H1 (cell line): Measurements from ENCODE around the gene DTNB. TPM values are rescaled to one million over a fixed set of nuclear protein-coding genes. Genes with fewer than 3 reads are reported as not detected.
"Not testable (repeated sequence)": the region's sequence is repeated elsewhere in the genome, so short reads cannot be mapped to it uniquely, and the experiment has no call there.

Experiments
- CTCF ChIA-PET: fragments of 300-600 bp; sonication (Branson Sonifier 250); formaldehyde crosslinking; loops from one replicate; lab custom pipeline; 2021; ENCODE audit not compliant: partially characterized antibody; lab: Charles Lee
- POLR2A ChIA-PET: fragments of 300-600 bp; sonication (Branson Sonifier 250); formaldehyde crosslinking; loops from one replicate; lab custom pipeline; 2021; ENCODE audit warnings: inconsistent platforms; ENCODE audit not compliant: partially characterized antibody; lab: Charles Lee
- DNase-seq, 2 experiments: peaks; one replicate each; pipeline versions ENCODE4 v3.0.0 to v3.0.0-alpha.2; 2010 to 2022; ENCODE audit warnings: low spot score in 2 of 2, low read depth in 1 of 2, mixed read lengths in 1 of 2
- FAIRE-seq: peaks from 2 replicates; lab custom pipeline; 2011; peaks lifted over from hg19 to GRCh38; lab: Jason Lieb, UNC
- H2AFZ ChIP-seq: 2 replicates; pipeline ENCODE4 v1.8.1; 2012; ENCODE audit warnings: low read length, inconsistent platforms
- H2AK5ac ChIP-seq: 2 replicates; pipeline ENCODE4 v1.6.1; 2013; ENCODE audit warnings: low read depth, low read length
- H2BK120ac ChIP-seq: replicated peaks from 2 replicates; pipeline ENCODE3; 2013; ENCODE audit warnings: low read depth, low read length, inconsistent platforms
- H2BK12ac ChIP-seq: 2 replicates; pipeline ENCODE4 v1.6.1; 2013; ENCODE audit warnings: low read depth, low read length
- H2BK15ac ChIP-seq: 2 replicates; pipeline ENCODE4 v1.6.1; 2013; ENCODE audit warnings: low read length
- H2BK20ac ChIP-seq: 2 replicates; pipeline ENCODE4 v1.6.1; 2013; ENCODE audit warnings: low read length
- H2BK5ac ChIP-seq: 2 replicates; pipeline ENCODE4 v1.6.1; 2013; ENCODE audit warnings: low read depth, low read length
- H3K14ac ChIP-seq: 2 replicates; pipeline ENCODE4 v1.6.1; 2013; ENCODE audit warnings: inconsistent platforms; ENCODE audit not compliant: insufficient read length
- H3K18ac ChIP-seq: 2 replicates; pipeline ENCODE4 v1.6.1; 2013; ENCODE audit warnings: low read length; ENCODE audit errors: extremely low read depth
- H3K23ac ChIP-seq: 2 replicates; pipeline ENCODE4 v1.6.1; 2013; ENCODE audit warnings: inconsistent platforms; ENCODE audit not compliant: insufficient read length
- H3K23me2 ChIP-seq: 2 replicates; pipeline ENCODE4 v1.6.1; 2013; ENCODE audit warnings: low read depth, low read length
- H3K27ac ChIP-seq: 2 replicates; pipeline ENCODE4 v1.6.1; 2011; ENCODE audit warnings: low read depth, low read length, inconsistent platforms
- H3K27me3 ChIP-seq, 4 experiments: replicated peaks in 1 of 4; 1 replicate in 1 of 4; 2 replicates in 3 of 4; pipeline versions ENCODE4 v1.6.1 to v1.8.1; 2011 to 2013; ENCODE audit warnings: low read length in 3 of 4, mild to moderate bottlenecking in 3 of 4, inconsistent platforms in 2 of 4, mixed read lengths in 2 of 4, moderate library complexity in 1 of 4; ENCODE audit not compliant: control insufficient read depth in 3 of 4, insufficient read depth in 3 of 4; ENCODE audit errors: extremely low read depth in 1 of 4
- H3K36me3 ChIP-seq, 4 experiments: 2 replicates each; pipeline versions ENCODE4 v1.6.1 to v1.8.1; 2011 to 2013; ENCODE audit warnings: mild to moderate bottlenecking in 4 of 4, low read length in 3 of 4, moderate library complexity in 2 of 4, control low read depth in 1 of 4, inconsistent platforms in 1 of 4; ENCODE audit not compliant: insufficient read depth in 4 of 4, control insufficient read depth in 2 of 4
- H3K4ac ChIP-seq: replicated peaks from 2 replicates; pipeline ENCODE3; 2013; ENCODE audit warnings: low read length, low read depth, mixed read lengths, inconsistent platforms; ENCODE audit not compliant: insufficient read length
- H3K4me1 ChIP-seq, 4 experiments: replicated peaks in 1 of 4; 1 replicate in 1 of 4; 2 replicates in 3 of 4; pipeline versions ENCODE4 v1.6.1 to v1.8.1; 2011 to 2013; ENCODE audit warnings: low read length in 3 of 4, inconsistent platforms in 2 of 4, mixed read lengths in 1 of 4; ENCODE audit not compliant: insufficient read depth in 4 of 4, control insufficient read depth in 3 of 4
- H3K4me2 ChIP-seq, 2 experiments: 2 replicates each; pipeline versions ENCODE4 v1.6.1 to v1.8.1; 2011 to 2013; ENCODE audit warnings: low read depth in 2 of 2, low read length in 2 of 2, control low read depth in 1 of 2, inconsistent platforms in 1 of 2, mild to moderate bottlenecking in 1 of 2; ENCODE audit not compliant: insufficient read depth in 1 of 2
- H3K4me3 ChIP-seq, 4 experiments: fragments of 200-600, 300-600 bp in 1 of 4; sonication (generic), shearing (Covaris generic), sonication (Bioruptor Twin) in 1 of 4; 2 replicates each; pipeline versions ENCODE4 v1.5.1 to v1.8.1; 2011 to 2016; ENCODE audit warnings: low read length in 4 of 4, low read depth in 3 of 4, control low read depth in 2 of 4, inconsistent platforms in 2 of 4, mild to moderate bottlenecking in 2 of 4, mixed read lengths in 1 of 4, moderate library complexity in 1 of 4; ENCODE audit not compliant: insufficient read depth in 2 of 4; ENCODE audit errors: extremely low read depth in 1 of 4
- H3K56ac ChIP-seq: replicated peaks from 2 replicates; pipeline ENCODE3; 2013; ENCODE audit warnings: low read depth, mild to moderate bottlenecking, mixed read lengths, low read length, inconsistent platforms; ENCODE audit not compliant: insufficient read length
- H3K79me1 ChIP-seq: 2 replicates; pipeline ENCODE4 v1.6.1; 2013; ENCODE audit warnings: low read depth, low read length, control low read depth
- H3K79me2 ChIP-seq, 2 experiments: 2 replicates each; pipeline versions ENCODE4 v1.6.1 to v1.8.1; 2012 to 2013; ENCODE audit warnings: low read length in 2 of 2, mild to moderate bottlenecking in 2 of 2, inconsistent platforms in 1 of 2; ENCODE audit not compliant: insufficient read depth in 2 of 2, control insufficient read depth in 1 of 2
- H3K9ac ChIP-seq, 4 experiments: replicated peaks in 1 of 4; 1 replicate in 1 of 4; 2 replicates in 3 of 4; pipeline versions ENCODE4 v1.6.1 to v1.8.1; 2011 to 2013; ENCODE audit warnings: low read depth in 3 of 4, low read length in 3 of 4, control low read depth in 2 of 4, mild to moderate bottlenecking in 2 of 4, moderate library complexity in 2 of 4, inconsistent platforms in 1 of 4; ENCODE audit errors: extremely low read depth in 1 of 4
- H3K9me3 ChIP-seq, 2 experiments: 2 replicates each; pipeline versions ENCODE4 v1.6.1 to v1.8.1; 2012 to 2013; ENCODE audit warnings: mild to moderate bottlenecking in 2 of 2, moderate library complexity in 2 of 2, control low read depth in 1 of 2, inconsistent platforms in 1 of 2, low read depth in 1 of 2, low read length in 1 of 2, mixed read lengths in 1 of 2; ENCODE audit not compliant: insufficient read depth in 2 of 2
- H4K20me1 ChIP-seq, 2 experiments: replicated peaks in 1 of 2; 2 replicates each; pipeline versions ENCODE3 to v1.8.1; 2011 to 2013; ENCODE audit warnings: inconsistent platforms in 2 of 2, low read length in 2 of 2, mild to moderate bottlenecking in 1 of 2; ENCODE audit not compliant: insufficient read depth in 2 of 2, control insufficient read depth in 1 of 2
- H4K5ac ChIP-seq: 2 replicates; pipeline ENCODE4 v1.6.1; 2013; ENCODE audit warnings: low read length, low read depth, mixed read lengths, inconsistent platforms; ENCODE audit not compliant: insufficient read length
- H4K8ac ChIP-seq: 2 replicates; pipeline ENCODE4 v1.8.0; 2013; ENCODE audit warnings: mild to moderate bottlenecking, moderate library complexity, low read length, inconsistent platforms; ENCODE audit not compliant: insufficient read depth; ENCODE audit errors: extremely low read depth
- H4K91ac ChIP-seq: replicated peaks from 2 replicates; pipeline ENCODE3; 2013; ENCODE audit warnings: low read length, mixed read lengths, inconsistent platforms; ENCODE audit not compliant: insufficient read length
- SP1 ChIP-seq: IDR thresholded peaks from 2 replicates; pipeline ENCODE4 v1.6.1; 2011; ENCODE audit warnings: low read depth, low read length
- WGBS, 2 experiments: shearing (Covaris generic) in 1 of 2; methylation state at CpG; one replicate each; pipeline versions ENCODE4 v1.1.6 to v1.1.7; 2013 to 2015; ENCODE audit warnings: low lambda C conversion rate in 2 of 2, mixed read lengths in 2 of 2, inconsistent platforms in 1 of 2, low coverage in 1 of 2, missing lambda C conversion rate in 1 of 2; ENCODE audit not compliant: insufficient replicate concordance in 2 of 2, insufficient coverage in 1 of 2, insufficient read length in 1 of 2; ENCODE audit errors: extremely low coverage in 1 of 2, missing lambda C conversion rate in 1 of 2; 5-methylcytosine and 5-hydroxymethylcytosine counted together
- polyA plus RNA-seq, 7 experiments: library from polyadenylated mRNA; depleted of rRNA in 3 of 7; stranded (reverse) in 5 of 7; unstranded in 2 of 7; fragments of >200 nt in 5 of 7; fragments of 200-250 nt in 2 of 7; gene quantifications; 1 replicate in 5 of 7; 2 replicates in 1 of 7; 4 replicates in 1 of 7; pipeline versions ENCODE4 v1.2.1 to v1.2.3, GENCODE V29; 2011 to 2013; ENCODE audit warnings: missing spikeins in 2 of 7, mixed read lengths in 2 of 7
- total RNA-seq: library from RNA; stranded (reverse); fragmentation: NEBNext Ultra II Directional; extraction: Animal tissue kit (Norgen Biotek cat#: 25700); gene quantifications from 2 replicates; pipeline ENCODE4 v1.2.1, GENCODE V29; 2021

Gene DTNB
- total and polyA plus RNA-seq, 2 of the 8 experiments (the other 6 are each of a cell fraction or from before 2014, with no cell fraction given) = 39.6 to 49.5 TPM

DNA sequence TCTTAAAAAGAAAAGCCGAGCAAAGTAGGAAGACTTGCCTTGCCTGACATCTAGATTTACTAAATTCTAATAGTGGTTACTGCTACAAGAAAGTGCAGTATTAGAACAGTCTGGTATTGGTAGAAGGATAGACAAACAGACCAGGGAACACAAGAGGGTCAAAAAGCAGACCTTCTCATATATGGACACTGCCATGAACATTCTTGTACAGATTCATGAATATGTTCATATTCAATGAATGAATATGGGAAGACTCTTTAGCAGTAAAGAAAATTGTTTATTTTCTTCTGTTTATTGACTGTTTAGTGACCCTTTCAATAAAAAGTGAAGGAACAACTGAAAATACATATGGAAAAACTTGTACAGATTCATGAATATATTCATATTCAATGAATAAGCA lies 37.6 kb downstream of the DTNB start:
- H3K4ac ChIP-seq = no peak overlapping the region
- H3K27ac ChIP-seq = no peak overlapping the region
- WGBS, 2 experiments = 91% methylated on average over 1 of the region's 1 CpG; no CpG with 5 or more reads in 1 of the 2 experiments
- peaks cover 0 to 2% of the 10 kb centered on the region in 2 experiments; a peak in 2 of 4 replicates for H3K79me2 ChIP-seq
- H2AK5ac ChIP-seq = no peak overlapping the region
- TF ChIP-seq SP1 = no peak
- H3K18ac ChIP-seq = no peak overlapping the region
- H3K4me1 ChIP-seq = no peaks in the 10 kb centered on the region
- DNase-seq (no peak), FAIRE-seq (no peak)
- H2AFZ ChIP-seq = no peak overlapping the region
- POLR2A ChIA-PET = no interaction called here
- H3K14ac ChIP-seq = no peak overlapping the region
- H4K8ac ChIP-seq = no peak overlapping the region
- H4K91ac ChIP-seq = no peak overlapping the region
- no peak overlapping the region for H3K56ac ChIP-seq
- no peak overlapping the region for H2BK5ac ChIP-seq
- H4K20me1 ChIP-seq = no peaks in the 10 kb centered on the region
- CTCF ChIA-PET = no interaction called here
- H3K4me3 ChIP-seq = no peak overlapping the region
- H2BK20ac ChIP-seq = no peak overlapping the region
- no peaks in the 10 kb centered on the region for H3K27me3 ChIP-seq
- peaks cover 0 to 10% (median 2%) of the 10 kb centered on the region in 4 experiments; a peak in 3 of 8 replicates for H3K36me3 ChIP-seq
- peaks cover 0 to 6% of the 10 kb centered on the region in 2 experiments; a peak in 1 of 4 replicates for H3K9me3 ChIP-seq
- H4K5ac ChIP-seq = no peak overlapping the region
- no peak overlapping the region for H3K4me2 ChIP-seq
- no peaks in the 10 kb centered on the region for H3K23me2 ChIP-seq
- no peaks in the 10 kb centered on the region; the same call in 1 of the 2 replicates for H3K79me1 ChIP-seq
- no peak overlapping the region for H2BK15ac ChIP-seq
- no peak overlapping the region for H3K23ac ChIP-seq
- H2BK12ac ChIP-seq = no peak overlapping the region
- no peak overlapping the region for H3K9ac ChIP-seq
- H2BK120ac ChIP-seq = no peak overlapping the region

DNA sequence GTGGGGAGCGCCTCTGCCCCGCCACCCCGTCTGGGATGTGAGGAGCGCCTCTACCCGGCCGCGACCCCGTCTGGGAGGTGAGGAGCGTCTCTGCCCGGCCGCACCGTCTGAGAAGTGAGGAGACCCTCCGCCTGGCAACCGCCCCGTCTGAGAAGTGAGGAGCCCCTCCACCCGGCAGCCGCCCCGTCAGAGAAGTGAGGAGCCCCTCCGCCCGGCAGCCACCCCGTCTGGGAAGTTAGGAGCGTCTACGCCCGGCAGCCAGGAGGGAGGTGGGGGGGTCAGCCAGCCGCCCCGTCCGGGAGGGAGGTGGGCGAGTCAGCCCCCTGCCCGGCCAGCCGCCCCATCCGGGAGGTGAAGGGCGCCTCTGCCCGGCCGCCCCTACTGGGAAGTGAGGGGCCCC lies 39.6 kb downstream of the DTNB start:
- H3K79me1 ChIP-seq, H2BK120ac ChIP-seq, POLR2A ChIA-PET, H3K4ac ChIP-seq, H3K56ac ChIP-seq, H2BK12ac ChIP-seq, H3K18ac ChIP-seq, H3K36me3 ChIP-seq, H3K27ac ChIP-seq, H4K20me1 ChIP-seq, H3K27me3 ChIP-seq, H4K91ac ChIP-seq, H4K8ac ChIP-seq, H3K23ac ChIP-seq, H4K5ac ChIP-seq, H3K79me2 ChIP-seq, H3K9me3 ChIP-seq, FAIRE-seq, H3K23me2 ChIP-seq, H3K4me1 ChIP-seq, H3K14ac ChIP-seq, H2AFZ ChIP-seq, H2BK20ac ChIP-seq, H3K9ac ChIP-seq, H2BK5ac ChIP-seq, H2BK15ac ChIP-seq, H3K4me2 ChIP-seq, CTCF ChIA-PET, DNase-seq, H3K4me3 ChIP-seq, H2AK5ac ChIP-seq: not testable (repeated sequence)
- no CpG with 5 or more reads among the region's 34 CpGs for WGBS, 2 experiments
